K562 (cell line): ENCODE results near the gene LST1. TPM values are rescaled to one million over a fixed set of nuclear protein-coding genes. Genes with fewer than 3 reads are reported as not detected.

Source experiments
- CREM ChIP-seq: IDR thresholded peaks from 2 replicates; pipeline ENCODE4 v1.6.1; 2014; ENCODE audit warnings: antibody characterized with exemption, low read depth
- ESRRA ChIP-seq: fragments of 450-650 bp; IDR thresholded peaks from 2 replicates; pipeline ENCODE4 v1.6.1; 2014; ENCODE audit warnings: low read depth, mild to moderate bottlenecking, moderate library complexity, borderline replicate concordance
- MXI1 ChIP-seq: IDR thresholded peaks from 2 replicates; pipeline ENCODE4 v1.6.1; 2011; ENCODE audit warnings: low read depth, mild to moderate bottlenecking, improper control_type of control experiment, low read length
- PHF8 ChIP-seq: fragments of 200-600 bp; sonication (generic); IDR thresholded peaks from 2 replicates; pipeline ENCODE4 v1.6.1; 2012; ENCODE audit warnings: mixed run types, mild to moderate bottlenecking, inconsistent platforms, low read length, moderate library complexity, borderline replicate concordance
- TSC22D4 ChIP-seq: fragments of 450-650 bp; IDR thresholded peaks from 2 replicates; pipeline ENCODE4 v1.6.1; 2016; ENCODE audit warnings: missing genetic modification characterization, missing biosample characterization, control low read depth
- ZBED1 ChIP-seq: IDR thresholded peaks from 2 replicates; pipeline ENCODE4 v1.6.1; 2014
- ZBTB12 ChIP-seq: fragments of 250-450 bp; sonication (Bioruptor Pico); IDR thresholded peaks from 2 replicates; pipeline ENCODE4 v1.4.0; 2020
- ZBTB40 ChIP-seq, 2 experiments: fragments of 450-650 bp in 1 of 2; sonication (generic) in 1 of 2; formaldehyde crosslinking in 1 of 2; IDR thresholded peaks; 2 replicates each; pipeline versions ENCODE4 v1.7.1 to v1.9.0; 2016 to 2022; ENCODE audit warnings: inconsistent platforms in 1 of 2, mild to moderate bottlenecking in 1 of 2, missing genetic modification reagents in 1 of 2
- ZFP36 ChIP-seq: fragments of 150-350 bp; IDR thresholded peaks from 2 replicates; pipeline ENCODE4 v1.6.1; 2018; ENCODE audit warnings: low read length, low read depth; ENCODE audit not compliant: partially characterized antibody
- ZNF512 ChIP-seq: IDR thresholded peaks from 2 replicates; pipeline ENCODE4 v1.6.1; 2016; ENCODE audit warnings: missing genetic modification characterization, missing compliant biosample characterization
- polyA plus RNA-seq, 8 experiments: library from polyadenylated mRNA; depleted of rRNA in 4 of 8; stranded (reverse) in 5 of 8; unstranded in 3 of 8; fragments of >200 nt; fragmentation: Nextera tagmentation in 2 of 8; fragmentation: Illumina TruSeq in 1 of 8; extraction: Ambion mirVana in 2 of 8; extraction: Trizol in 1 of 8; gene quantifications; 2 replicates each; pipeline versions ENCODE4 v1.2.1 to v1.2.3, GENCODE V29; 2011 to 2014; ENCODE audit warnings: inconsistent platforms in 1 of 8, missing spikeins in 1 of 8
- total RNA-seq, 7 experiments: library from RNA; depleted of rRNA in 6 of 7; stranded (reverse); fragments of >200 nt in 6 of 7; fragmentation: Illumina TruSeq in 2 of 7; extraction: Trizol in 2 of 7; gene quantifications; 2 replicates each; pipeline versions ENCODE4 v1.2.1 to v1.2.3, GENCODE V29; 2011 to 2021; ENCODE audit warnings: low replicate concordance in 1 of 7

Gene LST1
- total and polyA plus RNA-seq, 9 of the 15 experiments (the other 6 are each of a cell fraction or from before 2014, with no cell fraction given), result 0.82 to 7.8 (median 1.7) TPM

- TF ChIP-seq ZNF512 (tag), result peak; percentile 99
- TF ChIP-seq ESRRA, result peak; percentile 69; the same call in 1 of the 2 replicates
- TF ChIP-seq CREM, result peak; percentile 98
- TF ChIP-seq ZBED1, result peak; percentile 63; the same call in 1 of the 2 replicates
- peak; percentile 100 for TF ChIP-seq ZBTB40 (IDR thresholded peaks at IDR 0.05)
- no peak for TF ChIP-seq ZBTB40 (CRISPR knock-in tag; IDR thresholded peaks at IDR 0.05)
- TF ChIP-seq PHF8, result peak; percentile 67; the same call in 1 of the 2 replicates
- TF ChIP-seq ZBTB12, result peak; percentile 89
- TF ChIP-seq TSC22D4 (tag), result no peak; the same call in 1 of the 2 replicates
- peak; percentile 57; the same call in 1 of the 2 replicates for TF ChIP-seq MXI1
- TF ChIP-seq ZFP36, result peak; percentile 33
Measured at GRCh38 chr6:31546958-31547726, 38.9 kb upstream of the LST1 start, which contains the start of gene NFKBIL1 (continued).
